GM19397 (cell line): Measurements from ENCODE around the gene PAX4.
"Not testable (repeated sequence)": the region's sequence is repeated elsewhere in the genome, so short reads cannot be mapped to it uniquely, and the experiment has no call there.

Experiments used
- ATAC-seq: cut with Tn5 transposase; IDR thresholded peaks from one replicate; pipeline ENCODE4 v1.9.1; 2021; ENCODE audit warnings: mild to moderate bottlenecking, moderate library complexity; ENCODE audit not compliant: unreplicated experiment

PAX4 gene

GRCh38 chr7:127588019-127588696 lies 29.8 kb downstream of the PAX4 start, which contains the start of gene ARF5:
ARF5 (plus strand) TSS chr7:127588411; CDS start chr7:127588499, 88 bp downstream.
- peak; percentile 70 for ATAC-seq

DNA sequence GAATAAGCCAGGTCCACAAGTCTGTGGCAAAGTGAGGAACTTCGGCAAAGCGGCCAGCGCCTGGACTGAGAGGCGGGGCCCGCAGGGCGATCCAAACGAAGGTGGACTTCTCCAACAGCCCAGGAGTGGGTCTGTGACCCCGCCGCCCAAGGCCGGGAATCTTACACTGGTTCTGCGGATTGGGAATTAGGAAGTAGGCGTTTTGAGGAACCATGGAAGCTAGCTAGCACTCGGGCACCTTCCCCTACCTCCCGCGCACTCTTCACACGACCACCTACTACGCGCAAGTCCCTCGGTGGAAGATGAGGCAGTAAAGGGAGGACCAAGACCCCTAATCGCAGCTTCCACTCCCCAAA lies 30.3 kb downstream of the PAX4 start:
- ATAC-seq: no peak

GRCh38 chr7:127586346-127586745 lies 31.6 kb downstream of the PAX4 start:
- no peak for ATAC-seq

- ATAC-seq: peak; percentile 79
These were observed 32.6 kb downstream of the PAX4 start, which contains the start of gene GCC1 for GRCh38 chr7:127585044-127585953. GCC1 (minus strand) TSS chr7:127585596; CDS start chr7:127585182, 414 bp downstream.

DNA sequence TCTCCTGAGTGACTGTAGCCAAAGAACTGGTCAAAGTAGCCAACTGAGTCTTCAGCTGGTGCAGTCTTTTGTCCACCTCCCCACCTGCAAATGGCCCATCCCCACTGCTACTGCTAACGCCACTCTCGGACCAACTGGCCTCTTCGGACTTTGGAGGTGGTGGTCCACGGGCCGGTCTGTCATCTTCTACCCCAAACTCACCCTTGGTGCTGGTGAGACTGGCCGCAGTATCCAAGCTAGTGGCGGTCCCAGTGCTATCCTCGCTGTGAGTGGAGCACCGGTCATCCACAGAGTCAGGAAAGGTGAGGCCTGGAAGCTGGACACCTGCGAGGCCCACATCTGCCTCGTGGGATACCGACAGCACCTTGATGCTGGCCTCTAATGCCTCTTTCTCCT lies 33.3 kb downstream of the PAX4 start:
- no peak for ATAC-seq

GRCh38 chr7:127582361-127582760 lies 35.6 kb downstream of the PAX4 start:
- ATAC-seq: no peak

- no peak for ATAC-seq
These were observed 36.2 kb downstream of the PAX4 start for GRCh38 chr7:127581716-127582115.

DNA sequence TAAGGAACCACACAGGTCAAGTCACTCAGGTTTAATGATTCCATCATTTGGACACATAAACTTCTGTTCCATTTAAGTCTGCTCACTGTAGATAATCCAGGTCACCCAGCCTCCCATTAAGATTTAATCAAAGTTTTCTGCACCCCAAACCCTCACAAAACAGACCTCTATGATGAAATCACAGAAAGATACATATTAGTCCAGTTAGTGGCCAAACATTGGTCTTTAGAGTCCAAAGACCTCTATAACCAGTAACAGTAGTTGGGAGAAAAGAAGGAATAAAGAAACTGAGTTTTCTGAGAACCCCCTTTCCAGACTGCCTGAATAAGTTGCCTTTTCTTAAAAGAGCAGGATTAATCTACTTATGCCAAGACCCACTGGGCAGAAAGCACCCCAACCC lies 37.3 kb downstream of the PAX4 start:
- no peak for ATAC-seq

DNA sequence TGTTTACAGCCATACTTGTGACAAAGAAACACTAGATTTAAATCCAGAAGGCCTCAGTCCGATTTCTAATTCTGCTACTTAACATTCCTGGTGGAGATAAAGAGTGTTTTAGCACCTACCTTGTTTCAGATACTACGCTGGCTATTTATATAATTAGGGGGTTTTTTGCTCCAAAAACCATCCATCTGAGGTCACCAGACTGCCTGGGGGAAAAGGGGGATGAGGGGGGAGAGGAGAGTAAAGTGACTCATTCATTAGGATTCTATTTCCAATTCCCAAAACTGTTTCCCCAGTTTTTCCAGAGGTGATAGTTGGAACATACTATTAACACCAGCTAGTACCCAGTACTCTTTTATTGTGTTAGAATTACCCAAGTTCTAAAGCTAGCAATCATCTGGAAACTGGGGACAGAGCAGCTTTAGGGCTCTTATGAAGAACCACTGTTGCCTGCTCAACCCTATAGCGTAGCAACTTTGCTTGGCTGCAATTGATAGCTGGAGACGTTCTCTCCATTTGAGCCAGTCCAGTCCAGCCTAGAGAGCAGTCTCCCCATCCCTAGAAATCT lies 39.1 kb downstream of the PAX4 start:
- no peak for ATAC-seq

DNA sequence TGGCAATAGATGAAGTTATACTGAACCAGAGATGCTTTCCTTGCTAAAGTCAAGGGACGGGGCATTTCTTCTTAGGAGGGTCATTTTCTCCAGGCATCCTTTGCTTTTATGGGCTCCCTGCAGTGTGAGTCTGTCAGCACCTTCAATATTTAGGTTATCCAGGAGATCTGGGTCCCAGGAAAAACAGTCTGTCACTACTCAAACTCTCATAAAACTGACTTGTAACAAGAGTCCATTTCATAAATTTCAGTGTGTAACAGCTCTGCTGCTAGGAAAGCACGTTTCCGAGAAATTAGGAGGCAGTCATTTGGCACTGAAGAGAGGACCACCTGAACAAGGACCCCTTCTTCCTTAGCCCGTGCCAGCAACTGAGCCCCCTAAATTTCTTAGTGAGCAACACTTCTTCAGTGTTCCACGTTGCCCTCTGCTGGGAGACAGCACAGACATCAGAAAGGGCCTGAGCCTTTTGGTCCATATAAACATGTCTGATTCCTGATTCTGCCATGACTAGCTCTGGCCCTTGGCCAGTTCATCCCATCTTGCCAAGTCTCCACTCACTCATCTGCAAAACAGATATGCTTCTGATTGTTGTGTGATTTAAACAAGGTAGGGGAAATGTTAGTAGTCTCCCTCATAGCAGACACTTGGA lies 39.8 kb downstream of the PAX4 start:
- ATAC-seq: no peak

DNA sequence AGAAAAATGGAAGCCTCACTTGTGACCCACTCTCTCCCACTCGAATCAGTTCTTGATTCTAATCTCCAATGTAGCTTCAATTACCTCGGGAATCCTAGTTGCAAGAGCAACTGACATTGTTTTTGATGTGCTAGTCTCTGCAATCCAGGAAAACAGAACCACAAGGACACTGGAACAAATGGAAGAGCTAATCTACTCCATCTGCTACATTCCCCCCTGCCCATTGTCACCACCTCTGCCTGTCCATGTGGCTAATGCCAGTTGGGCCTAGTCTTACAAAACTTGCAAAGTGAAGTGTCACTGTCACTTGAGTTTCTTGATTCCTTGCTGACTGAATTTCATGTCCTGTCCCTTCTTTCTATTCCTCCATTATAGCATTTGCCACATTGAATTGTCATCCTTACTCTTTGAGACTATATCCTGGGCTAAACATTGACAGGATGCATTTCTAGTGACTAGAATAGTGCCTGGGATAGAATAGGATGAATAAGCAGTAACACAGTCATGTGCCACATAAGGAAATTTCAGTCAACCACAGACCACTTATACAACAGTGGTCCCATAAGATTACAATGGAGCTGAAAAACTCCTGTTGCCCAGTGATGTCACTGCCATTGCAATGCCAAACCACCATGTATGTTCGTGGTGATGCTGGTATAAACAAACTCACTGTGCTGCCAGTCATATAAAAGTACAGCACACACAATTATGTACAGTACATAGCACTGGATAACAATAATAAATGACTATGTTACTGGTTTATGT lies 46.0 kb downstream of the PAX4 start:
- no peak for ATAC-seq

GRCh38 chr7:127568034-127568433 lies 49.9 kb downstream of the PAX4 start:
- not testable (repeated sequence) for ATAC-seq

DNA sequence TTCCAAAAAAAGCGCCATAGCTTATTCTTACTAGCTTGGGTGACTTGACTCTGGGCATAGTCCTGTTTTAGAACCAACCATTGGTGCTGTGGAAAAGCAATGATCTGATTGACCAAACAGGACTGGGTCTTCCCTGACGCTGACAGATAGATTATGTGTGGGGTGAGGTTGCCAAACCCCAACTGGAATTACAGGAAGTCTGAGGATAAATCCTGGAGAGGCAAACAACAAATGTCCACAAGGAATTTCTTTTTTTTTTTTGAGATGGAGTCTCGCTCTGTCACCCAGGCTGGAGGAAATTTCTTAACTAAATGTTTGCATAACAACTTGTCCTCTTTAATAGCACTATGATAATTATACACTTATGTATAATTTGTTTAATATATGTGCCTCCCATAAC lies 51.7 kb downstream of the PAX4 start:
- no peak for ATAC-seq
